Thyroid gland (tissue), 4 donors: Measurements from ENCODE around the gene GFOD2.

ENCODE experiments used
- CTCF ChIP-seq, 6 experiments: fragments of 200-600 bp in 3 of 6; fragments of 450-650 bp in 3 of 6; sonication (generic) in 3 of 6; IDR thresholded peaks; one replicate each; pipeline ENCODE4 v1.5.1; 2016 to 2019; ENCODE audit warnings: antibody characterized with exemption in 6 of 6, mild to moderate bottlenecking in 2 of 6, inconsistent platforms in 1 of 6, moderate library complexity in 1 of 6
- POLR2A ChIP-seq, 2 donors: fragments of 450-650 bp; IDR thresholded peaks; one replicate each; pipeline ENCODE4 v1.6.1; 2017; ENCODE audit warnings: antibody characterized with exemption in 2 of 2, mild to moderate bottlenecking in 2 of 2, moderate library complexity in 1 of 2

DNA sequence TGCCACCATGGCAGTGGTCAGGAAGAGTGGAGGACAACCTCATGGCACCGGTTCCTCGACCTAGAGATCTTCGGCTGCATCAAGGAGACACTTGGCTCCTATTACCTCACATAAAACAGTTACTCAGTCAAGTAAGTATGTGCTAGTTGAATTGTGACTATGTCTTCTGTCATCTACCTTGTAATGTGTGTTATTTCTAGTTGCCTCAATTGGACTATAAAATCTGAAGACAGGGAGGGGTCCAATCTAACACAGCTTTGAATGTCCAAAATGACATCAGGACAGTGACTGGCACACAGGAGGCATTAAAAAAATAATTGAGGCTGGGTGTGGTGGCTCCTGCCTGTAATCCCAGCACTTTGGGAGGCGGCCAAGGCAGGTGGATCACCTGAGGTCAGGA lies 35.3 kb downstream of the GFOD2 start:
- TF ChIP-seq CTCF (IDR thresholded peaks at IDR 0.05) (no peak), POLR2A (IDR thresholded peaks at IDR 0.05) (no peak)
